ENCODE results near the gene PEAK1.
A peak's percentile ranks its signal among the peaks of the same experiment; 100 is the strongest.

PEAK1 gene

DNA sequence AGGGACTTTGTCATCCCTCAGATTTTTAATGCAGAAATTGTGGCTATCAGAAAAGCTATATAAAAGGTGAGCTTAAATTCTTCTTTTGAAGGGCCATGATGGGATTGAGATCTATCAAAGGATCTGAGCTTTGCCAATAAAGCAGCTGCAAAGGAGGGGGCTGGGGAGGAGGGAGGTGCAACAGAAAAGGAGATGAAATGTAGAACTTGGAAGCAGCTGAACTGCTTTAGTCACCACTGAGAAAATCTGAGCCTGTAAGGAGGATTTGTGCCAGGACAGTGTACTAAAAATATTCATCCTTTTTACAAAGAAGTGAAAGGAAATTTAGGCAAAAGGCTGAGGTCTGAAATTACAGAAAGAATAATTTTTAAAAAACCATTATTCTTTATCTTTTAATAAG is 359.4 kb downstream of the PEAK1 start:
- no peak overlapping the region for H3K4me3 ChIP-seq
- H3K27ac ChIP-seq, result peak overlapping the region in 5 of 21 experiments; percentile 19 to 47 (median 31)

DNA sequence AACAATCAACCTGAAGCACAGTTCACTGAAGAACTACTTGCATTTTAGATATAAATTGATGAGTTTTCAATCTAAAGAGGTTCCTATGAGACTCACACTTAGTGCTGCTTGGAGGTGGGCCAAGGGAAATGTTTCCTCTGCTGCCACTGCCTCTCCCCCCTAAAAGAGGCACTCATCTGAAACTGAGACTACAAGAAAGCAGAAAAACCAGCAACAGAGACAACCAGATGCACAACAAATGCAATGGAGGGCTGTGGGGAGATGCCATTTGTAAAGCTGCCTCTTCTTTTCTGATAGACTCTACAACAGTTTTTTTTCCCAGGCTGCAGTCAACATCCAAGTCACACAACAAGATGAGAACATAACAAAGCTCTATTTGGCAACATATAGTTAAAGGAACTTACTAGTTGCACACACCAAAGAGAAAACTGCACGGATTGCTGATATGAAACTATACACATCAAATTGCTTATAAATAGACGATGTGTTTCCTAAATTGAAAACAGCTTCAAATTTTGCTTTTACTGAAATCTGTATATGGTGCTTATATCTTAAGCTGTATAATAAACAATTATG is 360.0 kb downstream of the PEAK1 start:
- H3K27ac ChIP-seq, result no peak overlapping the region

DNA sequence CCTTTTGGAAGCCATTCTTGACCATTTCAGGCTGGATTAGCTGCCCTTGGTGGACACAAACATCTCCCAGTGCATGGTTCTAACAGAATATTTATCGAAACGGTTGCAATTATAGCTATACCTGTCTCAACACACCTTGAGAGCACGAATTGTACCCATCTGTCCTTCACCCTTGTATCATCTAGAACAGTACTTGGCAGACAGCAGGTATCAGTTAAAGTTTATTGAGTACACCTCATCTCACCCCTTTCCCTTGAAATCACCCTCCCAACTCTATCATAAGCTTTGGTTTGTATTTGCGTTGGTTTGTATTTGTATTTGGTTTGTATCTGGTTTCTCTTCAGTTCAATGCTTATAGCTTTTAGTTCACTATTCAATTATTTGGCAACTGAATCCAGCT is 361.4 kb downstream of the PEAK1 start:
- no peak overlapping the region for H3K4me3 ChIP-seq
- no peak overlapping the region for H3K27ac ChIP-seq

More for the DNA sequence above, 360.0 kb downstream of the PEAK1 start:
- no peak overlapping the region for H3K4me3 ChIP-seq

GRCh38 chr15:77057685-77058084 is 362.2 kb downstream of the PEAK1 start:
- H3K4me3 ChIP-seq, result no peak overlapping the region
- H3K27ac ChIP-seq, result no peak overlapping the region

- no peak overlapping the region for H3K27ac ChIP-seq
- H3K4me3 ChIP-seq, result no peak overlapping the region
Measured at GRCh38 chr15:77057072-77057471, 362.8 kb downstream of the PEAK1 start.

DNA sequence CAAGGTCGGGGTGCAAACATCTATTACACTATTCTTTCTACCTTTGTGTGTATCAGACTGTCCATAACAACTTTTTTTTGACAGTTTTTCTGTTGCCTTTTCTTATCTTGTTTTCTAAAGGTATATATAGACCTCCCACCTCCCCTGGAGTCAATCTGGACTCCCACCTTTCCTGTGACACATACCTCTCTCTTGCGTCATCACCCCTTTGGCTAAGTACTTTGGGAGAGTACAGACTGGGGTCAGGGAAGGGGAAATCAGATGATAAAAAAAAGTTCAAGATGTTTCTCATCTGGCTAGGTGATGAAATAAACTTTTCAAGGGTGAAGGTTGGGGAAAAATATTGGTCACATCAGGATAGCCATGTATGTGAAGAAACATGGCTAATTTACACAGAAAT is 366.2 kb downstream of the PEAK1 start:
- Histone ChIP-seq H3K4me3 (no peak overlapping the region), H3K27ac (no peak overlapping the region)

GRCh38 chr15:77052556-77052955 is 367.3 kb downstream of the PEAK1 start:
- no peak overlapping the region for H3K27ac ChIP-seq
- no peak overlapping the region for H3K4me3 ChIP-seq
